Measurements from ENCODE around the gene GSTM2. TPM values are rescaled to one million over a fixed set of nuclear protein-coding genes. Genes with fewer than 3 reads are reported as not detected.
A peak's percentile ranks its signal among the peaks of the same experiment; 100 is the strongest.

GSTM2 gene
- total and polyA plus RNA-seq, 2 donors (not counting 1 experiment from before 2014, with no cell fraction given), result 42.9 to 94.4 TPM

- peaks cover 0 to 16% of the 10 kb centered on the region in 2 experiments for H3K36me3 ChIP-seq (replicated peaks in 1 of 2; ENCODE audit: control extremely low read depth in 1 of 2, control insufficient read depth in 1 of 2, extremely low read depth in 1 of 2, insufficient read depth in 2 of 2, low read length in 1 of 2)
- H3K79me2 ChIP-seq (ENCODE audit: control insufficient read depth, insufficient read depth, low read length), result no peaks in the 10 kb centered on the region
- H3K9me3 ChIP-seq (ENCODE audit: control extremely low read depth in 1 of 3, control insufficient read depth in 2 of 3, insufficient read depth in 1 of 3, low read length in 2 of 3), result no peaks in the 10 kb centered on the region
- H3K4me3 ChIP-seq (ENCODE audit: control extremely low read depth in 1 of 5, extremely low read depth in 1 of 5, insufficient read depth in 1 of 5, low read depth in 2 of 5, low read length in 4 of 5), result no peak overlapping the region
- H3K27me3 ChIP-seq (replicated peaks in 1 of 4; ENCODE audit: control extremely low read depth in 1 of 4, control insufficient read depth in 3 of 4, insufficient read depth in 4 of 4, low read length in 3 of 4), result no peaks in the 10 kb centered on the region
- no peak overlapping the region for H3K27ac ChIP-seq (ENCODE audit: low read length in 2 of 2)
- no peak for TF ChIP-seq CTCF (IDR thresholded peaks at IDR 0.05)
- no peak for TF ChIP-seq EZH2 (IDR thresholded peaks at IDR 0.05; ENCODE audit: borderline replicate concordance, insufficient read depth, low read depth, low read length, poor library complexity, severe bottlenecking)
- POLR2A ChIA-PET, result interaction anchor here (1.0 kb wide), 1 partner anchor 11 kb away, joined by 3 read pairs; no protein-coding TSS in a partner anchor
- WGBS (ENCODE audit: insufficient coverage), result 100% methylated on average over 3 of the region's 4 CpGs
- H3K4me2 ChIP-seq (replicated peaks; ENCODE audit: low read depth, low read length, poor library complexity, severe bottlenecking), result no peak overlapping the region
- H3K27me3 Mint-ChIP-seq, result peaks cover 7% of the 10 kb centered on the region
- DNase-seq (no peak), ATAC-seq (ENCODE audit: low read depth) (no peak)
- no peaks in the 10 kb centered on the region for H3K9me3 Mint-ChIP-seq (ENCODE audit: insufficient read depth)
- peak overlapping the region; percentile 55 for H3K4me3 Mint-ChIP-seq
- H3K4me1 ChIP-seq (ENCODE audit: control insufficient read depth in 2 of 2, insufficient read depth in 2 of 2, low read length in 2 of 2), result peaks cover 11 to 17% of the 10 kb centered on the region in 2 donors
- no peaks in the 10 kb centered on the region for H4K20me1 ChIP-seq (ENCODE audit: control insufficient read depth, insufficient read depth, low read length, poor library complexity, severe bottlenecking)
- peaks cover 23% of the 10 kb centered on the region for H3K4me1 Mint-ChIP-seq
- no peak overlapping the region for H2AFZ ChIP-seq (ENCODE audit: insufficient read depth, low read depth, low read length, poor library complexity, severe bottlenecking)
- H3K9ac ChIP-seq (ENCODE audit: low read length), result no peak overlapping the region
- intact Hi-C loops (cut with micrococcal nuclease), result loop anchor here (2.0 to 10.0 kb wide), 2 partner anchors 109 to 173 kb away; partner anchors contain the start of genes ATXN7L2 and GNAI3
- no peak overlapping the region for H3K27ac Mint-ChIP-seq
- CTCF ChIA-PET, result interaction anchor here (1.0 to 5.8 kb wide), 3 partner anchors 16 to 327 kb away, joined by 3 to 42 read pairs (median 18); partner anchors contain the start of gene AHCYL1
Measured at GRCh38 chr1:109657395-109657794, 10.5 kb upstream of the GSTM2 start.

- TF ChIP-seq CTCF (IDR thresholded peaks at IDR 0.05) (no peak), EZH2 (IDR thresholded peaks at IDR 0.05; ENCODE audit: borderline replicate concordance, insufficient read depth, low read depth, low read length, poor library complexity, severe bottlenecking) (no peak)
- no peak overlapping the region for H3K4me3 Mint-ChIP-seq
- WGBS (ENCODE audit: insufficient coverage), result 94% methylated on average over 2 of the region's 7 CpGs
Measured at GRCh38 chr1:109657970-109658369, 9.9 kb upstream of the GSTM2 start.

More at GRCh38 chr1:109657970-109658369, 9.9 kb upstream of the GSTM2 start:
- H3K36me3 ChIP-seq (replicated peaks in 1 of 2; ENCODE audit: control extremely low read depth in 1 of 2, control insufficient read depth in 1 of 2, extremely low read depth in 1 of 2, insufficient read depth in 2 of 2, low read length in 1 of 2), result peaks cover 0 to 16% of the 10 kb centered on the region in 2 experiments
- DNase-seq (no peak), ATAC-seq (ENCODE audit: low read depth) (no peak)
- no peak overlapping the region for H3K4me2 ChIP-seq (replicated peaks; ENCODE audit: low read depth, low read length, poor library complexity, severe bottlenecking)
- H4K20me1 ChIP-seq (ENCODE audit: control insufficient read depth, insufficient read depth, low read length, poor library complexity, severe bottlenecking), result no peaks in the 10 kb centered on the region
- POLR2A ChIA-PET, result no interaction called here
- H3K27ac Mint-ChIP-seq, result no peak overlapping the region
- H3K4me3 ChIP-seq (ENCODE audit: control extremely low read depth in 1 of 5, extremely low read depth in 1 of 5, insufficient read depth in 1 of 5, low read depth in 2 of 5, low read length in 4 of 5), result no peak overlapping the region
- H3K9ac ChIP-seq (ENCODE audit: low read length), result no peak overlapping the region
- peaks cover 23% of the 10 kb centered on the region for H3K4me1 Mint-ChIP-seq
- H3K9me3 ChIP-seq (ENCODE audit: control extremely low read depth in 1 of 3, control insufficient read depth in 2 of 3, insufficient read depth in 1 of 3, low read length in 2 of 3), result no peaks in the 10 kb centered on the region
- H3K27me3 Mint-ChIP-seq, result peaks cover 3% of the 10 kb centered on the region
- no peak overlapping the region for H2AFZ ChIP-seq (ENCODE audit: insufficient read depth, low read depth, low read length, poor library complexity, severe bottlenecking)
- no peak overlapping the region for H3K27ac ChIP-seq (ENCODE audit: low read length in 2 of 2)
- no peaks in the 10 kb centered on the region for H3K9me3 Mint-ChIP-seq (ENCODE audit: insufficient read depth)
- intact Hi-C loops (cut with micrococcal nuclease), result loop anchor here (2.0 to 10.0 kb wide), 2 partner anchors 109 to 173 kb away; partner anchors contain the start of genes ATXN7L2 and GNAI3
- no peaks in the 10 kb centered on the region for H3K27me3 ChIP-seq (replicated peaks in 1 of 4; ENCODE audit: control extremely low read depth in 1 of 4, control insufficient read depth in 3 of 4, insufficient read depth in 4 of 4, low read length in 3 of 4)
- H3K4me1 ChIP-seq (ENCODE audit: control insufficient read depth in 2 of 2, insufficient read depth in 2 of 2, low read length in 2 of 2), result peaks cover 11 to 17% of the 10 kb centered on the region in 2 donors
- H3K79me2 ChIP-seq (ENCODE audit: control insufficient read depth, insufficient read depth, low read length), result no peaks in the 10 kb centered on the region
- CTCF ChIA-PET, result interaction anchor here (1.0 to 5.8 kb wide), 3 partner anchors 17 to 327 kb away, joined by 3 to 42 read pairs (median 18); partner anchors contain the start of gene AHCYL1
